Hepatocyte (in vitro differentiated cells): ENCODE measurements around the gene NF2.

Experiments used
- CTCF ChIP-seq: fragments of 200-600 bp; sonication (generic); IDR thresholded peaks from 2 replicates; pipeline ENCODE4 v1.5.1; 2016; ENCODE audit warnings: antibody characterized with exemption, mild to moderate bottlenecking; ENCODE audit not compliant: poor library complexity
- EZH2 ChIP-seq: fragments of 200-600 bp; sonication (generic); IDR thresholded peaks from 2 replicates; pipeline ENCODE4 v1.6.1; 2016; ENCODE audit warnings: antibody characterized with exemption, mild to moderate bottlenecking, borderline replicate concordance

DNA sequence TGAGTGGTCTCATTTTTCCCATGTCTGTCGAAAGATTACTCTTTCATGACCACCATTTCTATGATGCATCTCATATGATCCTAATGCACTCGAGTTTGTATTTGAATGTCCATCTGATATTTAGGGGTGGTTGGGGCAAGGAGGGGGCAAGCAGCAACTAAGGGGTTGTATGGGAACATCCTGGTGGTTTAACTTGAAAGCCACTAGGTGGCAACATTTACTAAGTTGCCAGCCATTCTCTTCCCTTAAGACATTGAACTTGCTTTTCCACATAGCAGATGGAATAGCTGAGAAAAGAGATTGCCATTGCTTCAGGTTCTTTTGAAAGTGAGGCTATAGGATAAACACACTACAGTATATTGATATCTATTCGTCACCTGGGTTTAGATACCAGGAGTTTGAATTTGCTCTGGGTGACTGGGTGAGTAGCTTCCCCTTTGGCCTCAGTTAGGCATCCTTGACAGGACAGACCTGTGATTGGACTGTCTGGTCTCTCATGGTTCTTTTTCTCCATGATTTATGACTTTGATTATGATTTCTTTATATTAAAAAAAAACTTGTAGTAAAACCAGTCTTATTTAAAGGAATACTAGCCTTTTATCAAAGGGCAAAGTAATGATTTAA lies 32.4 kb downstream of the NF2 start:
- peak; percentile 68 for TF ChIP-seq CTCF
- no peak for TF ChIP-seq EZH2
